HG03045 (cell line): ENCODE data around the gene ZNG1A.
"Not testable (repeated sequence)": the region's sequence is repeated elsewhere in the genome, so short reads cannot be mapped to it uniquely, and the experiment has no call there.

Source experiments
- ATAC-seq: cut with Tn5 transposase; IDR thresholded peaks from one replicate; pipeline ENCODE4 v1.9.1; 2021; ENCODE audit warnings: mild to moderate bottlenecking, moderate library complexity; ENCODE audit not compliant: unreplicated experiment

ZNG1A gene

DNA sequence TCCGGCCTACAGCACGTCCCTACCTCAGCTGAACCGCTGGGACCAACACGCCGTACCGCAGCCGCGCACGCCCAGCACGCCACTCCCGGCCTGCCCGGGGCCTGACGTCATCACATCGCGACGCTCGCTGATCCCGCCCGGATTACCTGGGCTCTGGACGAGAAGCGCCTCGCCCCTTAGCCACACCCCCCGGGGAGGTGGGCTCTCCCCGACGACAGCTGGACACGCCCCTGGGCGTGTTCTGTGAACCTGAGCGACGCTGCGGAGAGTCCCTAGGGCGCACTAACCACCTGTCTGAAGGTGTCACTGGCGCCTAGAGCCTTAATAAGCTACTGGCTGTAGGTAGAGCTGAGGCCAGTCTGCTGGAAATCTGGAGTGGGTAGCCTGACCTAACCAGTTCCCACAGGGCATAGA is at the start of gene ZNG1A:
ZNG1A (minus strand) TSS at position 87 of the 414 bp plus-strand sequence. CDS start 87 bp downstream, outside the sequence.
- not testable (repeated sequence) for ATAC-seq

DNA sequence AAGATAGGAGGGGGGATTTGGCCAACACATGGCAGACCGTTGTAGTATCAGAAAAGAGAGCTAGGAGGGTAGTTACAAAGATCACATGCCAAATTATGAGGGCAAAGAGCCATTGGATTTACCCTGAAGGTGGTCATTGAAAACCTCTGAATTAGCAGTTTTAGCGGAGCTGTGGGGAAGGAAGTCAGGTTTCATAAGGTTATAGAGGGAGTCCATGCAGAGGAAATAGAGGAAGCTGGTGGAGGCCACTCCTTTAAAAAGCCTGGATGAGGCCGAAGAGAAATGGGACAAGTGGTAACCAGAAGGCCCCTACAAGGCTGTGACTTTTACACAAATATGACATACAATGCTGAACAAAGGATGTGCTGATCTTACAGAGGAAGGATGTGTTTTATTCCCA is 49.0 kb upstream of the ZNG1A start:
- no peak for ATAC-seq

DNA sequence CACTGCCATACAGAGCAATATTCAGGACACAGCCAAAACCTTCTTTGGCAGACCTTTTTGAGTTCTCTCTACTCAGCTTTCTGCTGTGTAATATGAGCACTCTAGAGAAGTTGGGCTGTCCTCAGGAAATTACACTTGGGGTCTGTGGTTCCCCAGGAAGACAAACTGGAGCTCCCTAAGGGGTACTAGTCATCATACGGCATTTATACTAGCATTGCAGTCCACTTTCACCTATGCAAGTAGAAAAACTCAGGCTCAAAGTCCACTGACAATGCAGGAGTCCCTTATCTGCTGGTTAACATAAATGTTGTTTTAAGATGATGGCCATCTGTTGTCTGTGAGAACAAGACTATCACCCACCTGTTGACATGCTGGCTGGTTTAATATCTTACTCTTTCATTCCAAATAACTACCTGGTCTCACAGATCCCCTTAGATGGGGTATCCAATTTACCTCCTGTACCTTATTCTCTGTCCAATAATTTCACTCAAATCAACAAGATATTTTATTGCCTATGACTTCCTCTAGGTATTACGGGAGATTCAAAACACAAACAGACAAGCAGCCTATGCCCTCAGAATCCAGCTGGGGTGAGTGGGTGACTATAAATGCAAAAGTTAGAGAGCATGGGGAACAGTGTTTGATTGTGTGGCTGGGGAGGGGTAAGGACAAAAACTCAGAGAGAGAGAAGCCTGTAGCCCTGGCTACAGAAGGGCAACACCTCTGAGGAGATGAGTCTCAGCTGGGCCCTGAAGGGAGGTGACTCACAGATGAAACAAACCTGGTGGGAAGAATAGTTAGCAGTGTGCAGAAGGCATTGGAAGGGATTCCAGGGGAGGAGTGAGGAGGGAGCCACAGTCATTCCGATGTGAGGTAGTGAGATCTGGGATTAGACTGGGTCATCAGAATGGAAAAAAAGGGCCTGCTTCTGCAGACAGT is 46.0 kb upstream of the ZNG1A start:
- ATAC-seq = no peak

DNA sequence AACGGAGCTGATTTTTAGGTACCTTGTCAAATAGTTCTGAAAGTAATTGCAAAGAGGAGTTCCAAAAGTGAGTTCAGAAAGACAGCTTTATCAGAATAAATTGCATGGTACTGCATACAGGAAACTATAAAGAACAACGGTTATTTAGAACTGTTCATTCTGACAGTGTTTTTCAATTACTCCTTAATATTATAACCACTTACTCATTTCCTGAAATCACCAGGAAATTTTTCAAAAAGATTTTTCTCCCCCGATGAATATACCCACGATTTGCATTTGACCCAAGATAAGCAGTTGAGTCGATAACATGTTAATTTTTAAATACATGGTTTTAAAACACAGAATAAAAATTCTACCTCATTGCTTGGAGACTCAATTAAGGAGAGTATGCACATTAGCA is 45.2 kb upstream of the ZNG1A start:
- no peak for ATAC-seq

DNA sequence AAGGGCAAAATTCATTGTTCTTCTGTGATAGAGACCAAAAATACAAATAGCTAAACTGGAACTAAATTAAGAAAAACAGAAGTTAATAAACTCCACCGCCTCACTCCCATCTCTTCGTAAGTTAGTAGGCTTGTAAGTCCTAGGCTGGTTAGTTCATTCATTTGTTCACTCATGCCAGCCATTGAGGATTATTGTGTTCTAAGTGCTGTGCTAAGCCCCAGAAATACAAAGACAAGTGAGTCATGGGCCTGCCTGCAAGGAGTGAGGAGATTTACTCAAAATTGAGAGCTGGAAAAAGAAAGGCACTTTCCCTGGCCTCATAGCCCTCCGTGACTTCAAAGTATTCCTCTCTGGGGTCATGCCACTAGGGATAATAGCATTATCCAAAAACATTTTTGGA is 44.3 kb upstream of the ZNG1A start:
- ATAC-seq = no peak

DNA sequence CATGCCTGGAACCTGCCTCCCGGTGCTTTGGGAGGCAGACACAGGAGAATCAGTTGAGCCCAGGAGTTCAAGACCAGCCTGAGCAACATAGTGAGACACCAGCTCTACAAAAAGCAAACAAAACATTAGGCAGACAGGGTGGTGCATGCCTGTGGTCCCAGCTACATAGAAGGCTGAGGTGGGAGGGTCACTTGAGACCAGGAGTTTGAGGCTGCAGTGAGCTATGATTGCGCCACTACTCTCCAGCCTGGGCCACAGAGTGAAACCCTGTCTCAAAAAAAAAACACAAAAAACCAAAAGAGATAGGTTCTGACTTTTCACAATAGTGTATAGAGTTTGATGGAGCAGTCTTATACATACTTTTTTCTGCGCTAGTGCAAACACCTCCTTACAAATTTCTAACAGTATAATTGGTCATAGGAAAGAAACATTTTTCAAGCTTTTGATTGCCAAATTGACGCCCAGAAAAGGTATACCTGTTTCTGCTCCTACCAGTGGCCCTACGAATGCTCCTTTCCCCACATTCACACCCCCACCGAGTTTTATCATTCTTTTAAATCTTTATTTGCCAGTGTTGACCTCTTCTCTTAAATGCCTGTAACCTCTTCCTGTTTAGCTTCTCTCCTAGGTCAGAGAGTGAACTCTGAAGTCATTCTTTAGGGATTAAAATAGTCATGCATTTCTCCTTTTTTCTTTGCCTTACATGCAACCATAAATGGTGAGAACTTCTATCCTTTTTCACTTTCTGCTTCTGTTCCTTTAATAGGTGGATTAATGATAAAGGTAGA is 43.3 kb upstream of the ZNG1A start:
- no peak for ATAC-seq

DNA sequence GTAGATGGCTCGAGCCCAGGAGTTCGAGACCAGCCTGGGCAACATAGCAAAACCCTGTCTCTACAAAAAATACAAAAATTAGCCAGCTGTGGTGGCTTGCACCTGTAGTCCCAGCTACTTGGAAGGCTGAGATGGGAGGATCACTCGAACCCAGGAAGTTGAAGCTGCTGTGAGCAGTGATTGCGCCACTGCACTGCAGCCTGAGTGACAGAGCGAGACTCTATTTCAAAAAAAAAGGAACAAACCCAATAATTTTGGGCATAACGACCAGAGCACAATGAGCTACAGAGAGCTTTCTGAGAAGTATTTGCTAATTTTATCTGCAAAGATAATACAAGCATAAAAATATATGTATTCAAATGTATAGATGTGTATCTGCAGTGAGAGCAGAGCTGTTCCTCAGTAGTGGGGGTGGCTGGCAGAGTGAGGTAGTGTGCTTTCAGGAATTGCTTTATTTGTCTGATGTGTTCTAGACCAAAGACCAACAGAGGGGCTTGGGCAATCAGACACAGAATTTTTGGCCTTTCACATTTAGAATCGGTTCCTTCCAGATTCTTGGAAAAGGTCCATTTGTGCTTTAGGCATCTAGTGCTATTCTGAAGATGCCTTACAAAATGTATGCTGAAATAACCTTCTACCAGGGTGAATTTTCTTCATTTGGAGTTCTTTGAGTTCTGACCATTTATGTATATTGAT is 41.0 kb upstream of the ZNG1A start:
- no peak for ATAC-seq

DNA sequence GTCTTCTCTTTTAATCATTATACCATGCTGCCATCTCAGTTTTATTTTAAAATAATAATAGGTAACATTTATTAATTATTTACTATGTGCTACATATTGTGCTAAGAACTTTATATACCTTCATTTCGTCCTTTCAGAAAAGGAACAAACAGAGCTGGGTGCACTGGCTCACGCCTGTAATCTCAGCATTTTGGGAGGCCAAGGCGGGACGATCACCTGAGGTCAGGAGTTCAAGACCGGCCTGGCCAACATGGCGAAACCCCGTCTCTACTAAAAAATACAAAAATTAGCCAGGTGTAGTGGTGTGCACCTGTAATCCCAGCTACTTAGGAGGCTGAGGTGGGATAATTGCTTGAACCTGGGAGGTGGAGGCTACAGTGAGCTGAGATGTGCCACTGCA is 40.2 kb upstream of the ZNG1A start:
- ATAC-seq = not testable (repeated sequence)

DNA sequence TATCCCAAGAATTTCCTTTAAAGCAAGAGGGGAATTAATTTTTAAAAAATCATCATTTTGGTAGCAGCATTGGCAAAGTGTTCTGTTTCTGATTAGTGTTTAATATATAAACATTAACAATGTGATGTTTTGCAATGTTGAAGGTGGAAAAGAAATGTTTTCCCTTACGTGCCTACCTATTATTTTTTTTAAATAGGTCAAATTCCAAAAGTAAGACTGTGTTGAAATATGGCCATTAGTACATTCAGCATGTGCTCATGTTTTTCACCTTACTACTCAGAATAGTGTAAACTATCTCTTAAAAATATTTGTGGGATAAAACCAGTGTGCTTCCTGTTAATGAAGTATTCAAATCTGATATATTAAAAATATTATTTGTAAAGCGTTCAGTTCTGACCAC is 39.1 kb upstream of the ZNG1A start:
- ATAC-seq = no peak

DNA sequence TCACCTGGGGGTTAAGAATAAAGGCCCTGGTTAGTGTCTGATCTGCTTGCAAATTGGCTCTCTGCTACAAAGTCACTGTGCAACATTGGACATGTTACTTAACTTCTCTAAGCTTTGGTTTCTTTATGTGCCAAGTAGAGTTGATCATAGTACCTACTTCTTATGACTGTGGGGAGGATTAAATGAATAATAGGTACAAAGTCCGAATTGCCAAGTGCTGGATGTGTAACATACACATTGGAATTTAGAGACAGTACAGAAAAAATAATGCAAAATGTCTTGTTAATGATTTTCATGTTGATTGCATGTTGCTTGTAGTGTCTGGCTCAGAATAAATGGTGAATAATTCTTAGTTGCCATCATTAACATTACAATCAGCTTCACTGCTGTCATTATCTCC is 38.0 kb upstream of the ZNG1A start:
- ATAC-seq = no peak

DNA sequence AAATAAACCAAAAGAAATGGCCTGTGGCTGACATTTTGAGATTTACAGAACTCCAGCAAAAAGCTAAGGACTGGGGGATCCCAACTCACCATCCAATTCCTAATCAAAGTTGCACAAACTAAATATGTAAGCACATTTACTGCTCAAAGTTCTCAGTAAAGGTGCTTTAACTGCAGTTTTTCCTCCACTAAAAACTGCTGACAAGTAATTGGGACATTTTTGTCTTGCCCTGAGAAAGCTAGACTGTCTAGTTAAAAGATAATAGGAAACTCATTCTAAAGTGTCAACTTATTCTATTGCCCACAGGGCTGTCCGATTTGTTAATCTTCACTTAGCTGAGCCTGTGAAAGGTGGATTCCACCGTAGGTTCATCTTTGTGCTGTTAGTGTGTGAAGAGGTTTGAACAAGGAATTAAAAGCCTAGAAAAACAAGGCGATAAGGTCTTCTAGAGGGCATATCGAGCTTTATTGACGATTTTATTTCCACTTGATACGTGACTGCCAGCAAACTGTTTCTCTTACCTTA is 36.8 kb upstream of the ZNG1A start:
- ATAC-seq = no peak

DNA sequence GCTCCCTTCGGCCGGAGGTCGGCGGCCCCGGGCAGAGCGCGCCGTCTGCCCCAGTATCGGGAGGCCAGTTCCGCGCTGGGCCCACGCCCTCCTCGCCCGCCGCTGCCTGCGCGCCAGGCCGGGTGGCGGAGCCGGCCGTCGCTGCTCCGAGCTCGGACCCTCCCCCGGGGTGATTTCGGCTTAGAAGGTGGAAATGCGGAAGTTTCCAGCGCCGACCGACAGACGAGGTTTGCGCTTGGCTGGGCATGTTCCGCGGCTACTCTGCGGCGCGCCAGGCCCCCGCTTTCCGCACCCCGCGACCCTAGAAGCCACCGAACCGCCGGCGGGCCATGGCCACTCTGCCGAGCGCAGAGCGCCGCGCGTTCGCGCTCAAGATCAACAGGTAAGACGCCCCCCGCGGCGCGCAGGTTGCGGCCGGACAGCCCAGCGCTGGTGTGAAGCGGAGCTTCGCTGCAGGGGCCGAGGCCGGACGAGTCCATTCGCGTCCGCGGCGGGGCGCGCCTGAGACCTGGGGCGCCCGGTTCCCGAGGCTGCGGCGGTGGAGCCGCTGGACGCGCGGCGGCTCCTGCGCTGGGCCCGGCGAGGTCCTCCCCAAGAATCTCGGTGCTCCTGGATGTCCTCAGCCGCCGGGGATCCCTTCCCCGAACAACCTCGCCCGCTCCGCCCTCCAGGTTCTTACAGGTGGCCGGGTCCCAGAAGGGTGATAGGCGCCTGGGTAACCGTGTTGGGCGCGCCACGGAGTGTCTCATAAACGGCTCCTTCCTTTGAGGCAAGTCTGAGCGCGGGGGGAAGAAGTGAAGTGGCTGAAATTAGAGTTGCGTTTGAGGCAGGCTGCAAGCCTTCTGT is 36.0 kb upstream of the ZNG1A start, which contains the start of gene DOCK8:
DOCK8 (plus strand) TSS at position 218 of the 846 bp plus-strand sequence; CDS start at position 330, 112 bp downstream.
- ATAC-seq = peak; percentile 90

DNA sequence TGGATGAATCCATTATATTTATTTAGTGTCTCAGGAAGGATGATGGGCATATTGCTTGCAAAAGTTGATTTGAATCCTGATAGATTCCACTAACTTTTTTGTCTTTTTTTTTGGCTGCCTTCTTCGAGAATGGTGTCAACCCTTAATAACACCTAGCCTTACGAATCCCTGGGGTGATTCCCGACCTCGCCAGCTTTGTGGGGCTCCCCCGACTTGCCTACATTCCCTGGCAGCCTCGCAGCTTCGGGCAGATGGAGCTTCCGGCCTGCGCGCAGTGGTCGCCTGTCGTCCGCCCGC is 35.4 kb upstream of the ZNG1A start:
- ATAC-seq = no peak

DNA sequence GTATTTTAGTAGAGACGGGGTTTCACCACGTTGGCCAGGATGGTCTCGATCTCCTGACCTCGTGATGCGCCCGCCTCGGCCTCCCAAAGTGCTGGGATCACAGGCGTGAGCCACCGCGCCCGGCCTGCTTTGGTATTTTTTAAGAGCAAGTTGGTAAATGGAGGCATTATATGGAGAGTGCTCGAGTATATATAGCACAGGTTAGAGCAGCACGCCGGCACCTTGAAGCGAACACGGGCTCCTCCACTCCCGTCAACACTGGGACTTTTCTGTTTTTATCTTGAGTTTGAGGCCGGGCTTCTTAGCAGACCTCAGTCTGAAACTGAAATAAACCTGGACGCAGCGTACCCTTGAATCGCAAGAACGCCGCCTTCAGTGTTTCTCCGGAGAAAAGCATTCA is 35.0 kb upstream of the ZNG1A start:
- not testable (repeated sequence) for ATAC-seq

DNA sequence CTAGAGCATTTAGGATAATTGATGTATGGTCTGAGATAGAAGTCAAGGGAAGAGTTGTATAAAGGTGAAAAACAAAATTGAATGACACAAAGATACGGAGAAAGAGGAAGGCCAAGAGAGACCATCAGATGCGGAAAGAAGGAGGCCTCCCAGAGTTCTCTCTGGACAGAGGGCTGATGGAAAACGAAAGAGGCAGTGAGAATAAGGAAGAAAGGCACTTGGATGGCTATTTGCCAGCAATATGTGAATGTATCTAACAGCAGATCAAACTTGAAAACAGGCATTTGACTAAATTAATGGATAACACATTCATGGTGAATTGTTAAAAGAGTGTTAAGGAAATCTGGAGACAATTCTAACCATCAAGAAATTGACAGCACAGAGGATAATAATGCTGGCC is 33.4 kb upstream of the ZNG1A start:
- no peak for ATAC-seq

DNA sequence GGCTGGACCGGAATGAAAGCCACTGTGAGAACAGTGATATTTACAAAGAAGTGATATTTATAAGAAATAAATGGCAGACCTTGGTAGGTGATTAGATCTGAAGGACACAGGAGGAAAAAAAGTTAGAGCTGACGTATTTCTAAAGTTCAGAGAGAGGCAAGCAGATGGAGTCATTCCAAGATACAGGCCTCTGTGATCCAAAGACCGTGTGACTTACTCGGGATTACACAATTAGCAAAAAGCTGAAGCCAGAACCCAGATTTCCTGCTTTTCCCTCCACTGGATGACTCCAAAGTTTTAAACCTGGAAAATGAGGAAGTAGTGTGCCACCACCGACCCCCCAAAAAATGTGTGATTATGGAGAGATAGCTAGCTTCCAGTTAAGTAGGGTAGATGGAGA is 32.7 kb upstream of the ZNG1A start:
- ATAC-seq = no peak

DNA sequence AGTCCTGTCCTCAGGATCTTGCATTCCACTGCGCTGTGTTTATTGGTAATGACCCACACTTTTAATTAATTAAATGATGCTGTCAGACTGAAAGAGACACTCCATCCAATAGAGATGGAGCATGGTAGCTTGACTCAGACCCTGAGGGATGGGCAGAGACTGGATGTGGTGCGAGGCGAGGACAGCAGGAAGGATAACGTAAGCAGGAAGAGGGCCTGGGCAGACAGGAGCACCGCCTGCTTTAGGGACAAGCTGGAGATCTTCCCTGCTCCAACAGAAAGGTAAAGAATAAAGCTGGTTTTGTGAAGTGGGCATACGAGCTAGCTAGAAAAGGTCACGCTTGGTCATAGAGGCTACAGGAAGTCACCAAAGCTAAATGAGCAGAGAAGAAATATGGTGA is 32.2 kb upstream of the ZNG1A start:
- ATAC-seq = no peak

DNA sequence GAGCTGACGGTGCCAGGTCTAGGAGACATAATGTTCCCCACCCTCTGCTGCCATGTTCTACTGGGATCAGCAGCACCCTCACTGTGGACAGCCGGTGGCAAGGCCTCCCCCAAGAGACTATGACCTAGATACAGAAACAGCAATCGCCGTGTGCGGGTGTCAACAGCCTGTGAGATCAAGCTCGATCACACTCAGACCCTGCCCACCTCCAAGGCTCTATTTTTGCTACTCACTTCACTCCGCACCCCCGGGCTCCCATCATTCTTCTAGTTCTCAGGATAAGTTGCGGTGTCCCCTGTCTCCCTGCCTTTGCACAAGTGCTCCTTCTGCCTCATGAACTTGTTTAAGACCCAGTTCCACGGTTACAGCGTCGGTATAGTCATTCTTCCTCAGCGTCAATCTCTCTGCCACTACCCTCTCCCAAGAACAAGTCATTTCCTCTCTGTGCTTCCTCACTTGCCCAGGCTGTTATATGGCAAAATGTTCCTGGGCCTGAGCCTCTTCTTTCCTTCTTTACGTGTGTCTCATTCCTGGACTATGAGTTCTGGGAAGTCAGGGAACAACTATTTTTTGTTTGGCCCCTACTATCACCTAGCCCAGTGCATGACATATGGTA is 30.4 kb upstream of the ZNG1A start:
- ATAC-seq = no peak

DNA sequence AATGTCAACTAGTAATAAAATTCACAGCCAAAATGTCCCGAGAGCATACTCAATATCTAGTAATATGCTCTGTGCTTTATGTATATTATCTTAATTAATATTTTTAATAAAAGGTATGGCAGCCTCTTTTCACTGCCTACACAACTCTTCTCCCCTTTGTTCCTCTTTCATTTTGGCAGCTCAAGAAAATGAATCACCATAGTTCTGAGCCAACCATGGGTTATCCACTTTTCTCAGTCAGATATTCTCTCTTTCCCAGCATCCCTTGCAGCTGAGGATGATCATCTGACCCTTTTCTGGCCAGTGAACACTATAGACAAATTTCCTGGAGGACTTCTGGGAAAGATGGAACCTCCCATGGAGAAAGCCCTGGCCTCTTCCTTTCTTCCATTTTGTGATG is 27.6 kb upstream of the ZNG1A start:
- ATAC-seq = no peak

DNA sequence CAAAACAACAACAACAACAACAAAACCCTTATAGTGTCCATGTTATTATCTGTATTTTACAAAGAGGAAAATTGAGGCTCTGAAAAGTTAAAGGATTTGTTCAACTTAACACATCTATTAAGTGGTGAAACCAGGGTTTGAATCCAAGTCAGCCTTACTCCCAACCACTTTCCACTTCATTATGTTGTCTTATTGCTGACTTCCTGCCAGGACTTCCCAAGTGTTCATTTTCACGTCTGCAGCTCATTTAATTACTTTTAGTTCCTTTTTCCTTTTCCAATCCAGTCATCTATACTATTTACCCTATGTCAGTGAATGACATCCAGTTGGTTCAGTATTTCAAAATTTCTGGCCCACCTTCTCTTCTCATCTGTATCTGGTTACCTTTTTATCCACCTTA is 20.7 kb upstream of the ZNG1A start:
- not testable (repeated sequence) for ATAC-seq
